Measurements from ENCODE around the gene GLIPR1L2. TPM values are rescaled to one million over a fixed set of nuclear protein-coding genes. Genes with fewer than 3 reads are reported as not detected.

GLIPR1L2 gene
- total and polyA plus RNA-seq, 8 donors: 0.46 to 0.93 (median 0.78) TPM; not detected in 5

DNA sequence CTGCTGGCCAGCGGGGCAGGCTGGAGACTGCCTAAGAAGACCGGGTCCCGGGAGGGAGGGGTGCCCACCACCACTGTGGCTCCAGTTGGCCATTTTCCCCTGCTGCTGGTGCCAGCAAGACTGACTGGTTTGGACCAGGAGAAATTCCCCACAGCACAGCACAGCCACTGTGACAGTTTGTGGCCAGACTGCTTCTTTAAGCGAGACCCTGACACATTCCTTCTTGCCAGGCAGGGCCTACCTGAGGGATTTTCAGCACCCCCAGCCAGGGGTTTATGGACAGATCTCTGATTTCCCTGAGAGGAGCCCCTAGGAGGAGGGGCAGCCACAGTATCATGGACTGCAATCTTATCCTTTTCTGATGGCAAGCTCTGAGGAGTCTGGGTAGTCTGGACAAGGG lies 40.9 kb upstream of the GLIPR1L2 start:
- Histone ChIP-seq H3K9me3 (peaks cover 0 to 12% (median 8%) of the 10 kb centered on the region in 4 donors), H3K4me1 (no peaks in the 10 kb centered on the region), H3K4me3 (no peak overlapping the region), H3K36me3 (no peaks in the 10 kb centered on the region), H3K27ac (no peak overlapping the region), H3K27me3 (no peaks in the 10 kb centered on the region)
- intact Hi-C loops (cut with DNase I; ENCODE audit: low total_unique reads): no loop called here
- no peak for DNase-seq
- TF ChIP-seq CTCF (IDR thresholded peaks at IDR 0.05) (no peak), POLR2A (IDR thresholded peaks at IDR 0.05) (no peak), EP300 (IDR thresholded peaks at IDR 0.05) (no peak), POLR2AphosphoS5 (IDR thresholded peaks at IDR 0.05) (no peak)
- 83 to 94% (median 92%) methylated on average over 4 of the region's 4 CpGs for WGBS, 5 donors

DNA sequence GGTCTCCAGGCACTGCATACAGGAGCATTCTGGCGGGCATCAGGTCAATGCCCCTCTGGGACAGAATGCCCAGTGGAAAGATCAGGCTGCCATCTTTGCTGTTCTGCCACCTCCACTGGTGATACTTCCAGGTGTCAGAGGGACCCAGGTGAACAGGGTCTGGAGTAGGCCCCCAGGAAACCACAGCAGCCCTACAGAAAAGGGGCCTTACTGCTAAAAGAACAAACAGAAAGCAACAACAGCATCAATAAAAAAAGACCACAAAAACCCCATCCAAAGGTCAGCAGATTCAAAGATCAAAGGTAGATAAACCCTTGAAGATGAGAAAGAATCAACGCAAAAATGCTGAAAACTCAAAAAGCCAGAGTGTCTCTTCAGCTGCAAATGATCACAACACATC lies 40.5 kb upstream of the GLIPR1L2 start:
- H3K9me3 ChIP-seq: peaks cover 0 to 16% (median 10%) of the 10 kb centered on the region in 4 donors
- intact Hi-C loops (cut with DNase I; ENCODE audit: low total_unique reads): no loop called here
- no peaks in the 10 kb centered on the region for H3K4me1 ChIP-seq
- no peaks in the 10 kb centered on the region for H3K36me3 ChIP-seq
- no peak overlapping the region for H3K27ac ChIP-seq
- TF ChIP-seq POLR2AphosphoS5 (IDR thresholded peaks at IDR 0.05) (no peak), EP300 (IDR thresholded peaks at IDR 0.05) (no peak), POLR2A (IDR thresholded peaks at IDR 0.05) (no peak), CTCF (IDR thresholded peaks at IDR 0.05) (no peak)
- no peak for DNase-seq
- 85 to 97% (median 86%) methylated on average over 2 of the region's 2 CpGs for whole genome bisulfite sequencing, 5 donors
- H3K27me3 ChIP-seq: no peaks in the 10 kb centered on the region
- no peak overlapping the region for H3K4me3 ChIP-seq

- Histone ChIP-seq H3K4me1 (no peaks in the 10 kb centered on the region), H3K27me3 (no peaks in the 10 kb centered on the region), H3K36me3 (no peaks in the 10 kb centered on the region), H3K27ac (no peak overlapping the region), H3K4me3 (no peak overlapping the region), H3K9me3 (peaks cover 0 to 23% (median 13%) of the 10 kb centered on the region in 4 donors)
- no peak for DNase-seq
- intact Hi-C loops (cut with DNase I; ENCODE audit: low total_unique reads): no loop called here
- no peak for TF ChIP-seq EP300 (IDR thresholded peaks at IDR 0.05)
- TF ChIP-seq CTCF (IDR thresholded peaks at IDR 0.05): no peak
- no peak for TF ChIP-seq POLR2AphosphoS5 (IDR thresholded peaks at IDR 0.05)
- no peak for TF ChIP-seq POLR2A (IDR thresholded peaks at IDR 0.05)
These were observed 36.9 kb upstream of the GLIPR1L2 start for GRCh38 chr12:75354011-75354410.

GRCh38 chr12:75360920-75361319 lies 30.0 kb upstream of the GLIPR1L2 start:
- no peaks in the 10 kb centered on the region for H3K27me3 ChIP-seq
- intact Hi-C loops (cut with DNase I; ENCODE audit: low total_unique reads): no loop called here
- H3K27ac ChIP-seq: no peak overlapping the region
- TF ChIP-seq POLR2A (IDR thresholded peaks at IDR 0.05) (no peak), EP300 (IDR thresholded peaks at IDR 0.05) (no peak), POLR2AphosphoS5 (IDR thresholded peaks at IDR 0.05) (no peak), CTCF (IDR thresholded peaks at IDR 0.05) (no peak)
- H3K9me3 ChIP-seq: peaks cover 0 to 2% (median under 1%) of the 10 kb centered on the region in 4 donors
- DNase-seq: no peak
- no peaks in the 10 kb centered on the region for H3K4me1 ChIP-seq
- H3K36me3 ChIP-seq: no peaks in the 10 kb centered on the region
- H3K4me3 ChIP-seq: no peak overlapping the region
